Tibial nerve (tissue), 4 donors: ENCODE data around the gene AIM2. TPM values are rescaled to one million over a fixed set of nuclear protein-coding genes. Genes with fewer than 3 reads are reported as not detected.

Experiments used
- DNase-seq, 2 donors: peaks; one replicate each; pipeline ENCODE4 v3.0.0-alpha.2; 2019; ENCODE audit warnings: low spot score in 2 of 2
- H3K27ac ChIP-seq, 4 donors: fragments of 200-600 bp; sonication (generic) in 3 of 4; one replicate each; pipeline ENCODE4 v1.5.1; 2017 to 2019; ENCODE audit warnings: mild to moderate bottlenecking in 1 of 4
- H3K27me3 ChIP-seq, 2 donors: fragments of 200-600 bp; sonication (generic) in 1 of 2; one replicate each; pipeline versions ENCODE4 v1.5.1 to v1.6.0; 2017 to 2019
- H3K36me3 ChIP-seq, 3 donors: fragments of 200-600 bp; sonication (generic); one replicate each; pipeline ENCODE4 v1.5.1; 2018 to 2019
- H3K4me1 ChIP-seq, 4 donors: fragments of 200-600 bp; sonication (generic) in 3 of 4; one replicate each; pipeline ENCODE4 v1.5.1; 2017 to 2019
- H3K4me3 ChIP-seq, 4 donors: fragments of 200-600 bp; sonication (generic) in 3 of 4; one replicate each; pipeline ENCODE4 v1.5.1; 2017 to 2019; ENCODE audit warnings: mild to moderate bottlenecking in 1 of 4, moderate library complexity in 1 of 4
- H3K9me3 ChIP-seq, 4 donors: fragments of 200-600 bp; sonication (generic) in 3 of 4; one replicate each; pipeline ENCODE4 v1.5.1; 2017 to 2019
- EP300 ChIP-seq, 2 donors: sonication (generic); formaldehyde crosslinking; IDR thresholded peaks; one replicate each; pipeline ENCODE4 v1.6.1; 2017; ENCODE audit warnings: antibody characterized with exemption in 2 of 2, mild to moderate bottlenecking in 1 of 2
- POLR2A ChIP-seq, 2 donors: fragments of 450-650 bp; IDR thresholded peaks; one replicate each; pipeline ENCODE4 v1.6.1; 2017; ENCODE audit warnings: antibody characterized with exemption in 2 of 2, mild to moderate bottlenecking in 2 of 2, moderate library complexity in 2 of 2
- WGBS, 2 donors: methylation state at CpG; one replicate each; pipeline ENCODE4 v1.1.5; 2018; 5-methylcytosine and 5-hydroxymethylcytosine counted together
- total RNA-seq, 4 donors: library from RNA; depleted of rRNA; stranded (reverse); fragments of >200 nt; gene quantifications; one replicate each; pipeline ENCODE4 v1.1.0, GENCODE V29; 2016
- TF ChIP-seq, protein P1 (sequence below), 5 experiments: fragments of 200-600 bp in 3 of 5; fragments of 450-650 bp in 2 of 5; sonication (generic) in 3 of 5; IDR thresholded peaks; one replicate each; pipeline ENCODE4 v1.5.1; 2016 to 2019; ENCODE audit warnings: antibody characterized with exemption in 5 of 5, mild to moderate bottlenecking in 3 of 5, moderate library complexity in 2 of 5

Gene AIM2
- total RNA-seq, 4 donors from 2014 or later: 0.59 to 4.0 (median 1.5) TPM; not detected in 1

DNA sequence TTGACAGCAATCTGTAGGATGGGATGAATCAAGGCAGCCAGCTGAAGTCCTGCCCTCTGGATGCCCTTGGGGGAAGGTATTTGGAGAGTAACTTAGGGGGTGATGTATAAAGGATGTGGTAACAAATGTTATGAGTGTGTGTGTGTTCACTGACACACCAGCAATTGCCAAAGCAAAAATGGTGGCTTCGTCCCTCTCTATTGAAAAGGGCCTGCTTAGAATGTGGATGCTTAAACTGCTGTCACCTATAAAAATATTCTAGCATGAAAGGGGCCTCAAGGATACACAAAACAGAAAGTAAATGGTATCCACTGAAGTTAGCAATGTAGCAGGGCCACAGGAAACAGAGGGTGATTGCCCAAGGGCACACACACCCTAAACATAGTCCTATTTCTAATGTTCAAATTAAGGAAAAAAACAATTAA is 15.1 kb upstream of the AIM2 start:
- H3K36me3 ChIP-seq: no peaks in the 10 kb centered on the region
- WGBS, 2 donors: 85 to 91% methylated on average over 1 of the region's 1 CpG

DNA sequence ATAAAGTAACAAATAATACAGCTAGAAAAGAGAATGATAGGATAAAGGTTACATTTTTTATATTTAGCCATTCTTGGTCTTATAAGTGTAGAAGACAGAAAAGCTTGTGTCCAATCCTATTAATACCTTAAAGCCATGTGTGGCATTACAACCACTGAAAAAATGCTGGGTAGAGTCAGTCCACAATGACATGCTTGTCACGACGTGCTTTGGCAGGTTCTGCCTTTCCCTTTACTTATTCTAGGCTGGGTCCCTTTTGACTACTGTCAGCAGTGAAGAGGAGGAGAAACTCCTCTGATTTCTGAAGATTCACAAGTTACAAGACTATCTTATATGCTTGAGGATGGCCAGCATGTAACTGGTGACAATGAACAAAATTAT is 14.6 kb upstream of the AIM2 start:
- no peak for TF ChIP-seq EP300 (IDR thresholded peaks at IDR 0.05)
- TF ChIP-seq, protein P1, sequence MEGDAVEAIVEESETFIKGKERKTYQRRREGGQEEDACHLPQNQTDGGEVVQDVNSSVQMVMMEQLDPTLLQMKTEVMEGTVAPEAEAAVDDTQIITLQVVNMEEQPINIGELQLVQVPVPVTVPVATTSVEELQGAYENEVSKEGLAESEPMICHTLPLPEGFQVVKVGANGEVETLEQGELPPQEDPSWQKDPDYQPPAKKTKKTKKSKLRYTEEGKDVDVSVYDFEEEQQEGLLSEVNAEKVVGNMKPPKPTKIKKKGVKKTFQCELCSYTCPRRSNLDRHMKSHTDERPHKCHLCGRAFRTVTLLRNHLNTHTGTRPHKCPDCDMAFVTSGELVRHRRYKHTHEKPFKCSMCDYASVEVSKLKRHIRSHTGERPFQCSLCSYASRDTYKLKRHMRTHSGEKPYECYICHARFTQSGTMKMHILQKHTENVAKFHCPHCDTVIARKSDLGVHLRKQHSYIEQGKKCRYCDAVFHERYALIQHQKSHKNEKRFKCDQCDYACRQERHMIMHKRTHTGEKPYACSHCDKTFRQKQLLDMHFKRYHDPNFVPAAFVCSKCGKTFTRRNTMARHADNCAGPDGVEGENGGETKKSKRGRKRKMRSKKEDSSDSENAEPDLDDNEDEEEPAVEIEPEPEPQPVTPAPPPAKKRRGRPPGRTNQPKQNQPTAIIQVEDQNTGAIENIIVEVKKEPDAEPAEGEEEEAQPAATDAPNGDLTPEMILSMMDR (IDR thresholded peaks at IDR 0.05): no peak
- no peak for DNase-seq
- Histone ChIP-seq H3K27ac (no peak overlapping the region), H3K4me1 (no peaks in the 10 kb centered on the region), H3K36me3 (no peaks in the 10 kb centered on the region), H3K4me3 (no peak overlapping the region), H3K9me3 (no peaks in the 10 kb centered on the region), H3K27me3 (no peaks in the 10 kb centered on the region)
- whole genome bisulfite sequencing, 2 donors: 60 to 74% methylated on average over 2 of the region's 2 CpGs

More for the DNA sequence above, 15.1 kb upstream of the AIM2 start:
- H3K4me3 ChIP-seq: no peak overlapping the region
- no peak for DNase-seq
- no peak for TF ChIP-seq POLR2A (IDR thresholded peaks at IDR 0.05)
- no peak for TF ChIP-seq EP300 (IDR thresholded peaks at IDR 0.05)
- TF ChIP-seq, protein P1 (IDR thresholded peaks at IDR 0.05): no peak
- no peaks in the 10 kb centered on the region for H3K9me3 ChIP-seq
- H3K27me3 ChIP-seq: no peaks in the 10 kb centered on the region
- no peak overlapping the region for H3K27ac ChIP-seq
- no peaks in the 10 kb centered on the region for H3K4me1 ChIP-seq

DNA sequence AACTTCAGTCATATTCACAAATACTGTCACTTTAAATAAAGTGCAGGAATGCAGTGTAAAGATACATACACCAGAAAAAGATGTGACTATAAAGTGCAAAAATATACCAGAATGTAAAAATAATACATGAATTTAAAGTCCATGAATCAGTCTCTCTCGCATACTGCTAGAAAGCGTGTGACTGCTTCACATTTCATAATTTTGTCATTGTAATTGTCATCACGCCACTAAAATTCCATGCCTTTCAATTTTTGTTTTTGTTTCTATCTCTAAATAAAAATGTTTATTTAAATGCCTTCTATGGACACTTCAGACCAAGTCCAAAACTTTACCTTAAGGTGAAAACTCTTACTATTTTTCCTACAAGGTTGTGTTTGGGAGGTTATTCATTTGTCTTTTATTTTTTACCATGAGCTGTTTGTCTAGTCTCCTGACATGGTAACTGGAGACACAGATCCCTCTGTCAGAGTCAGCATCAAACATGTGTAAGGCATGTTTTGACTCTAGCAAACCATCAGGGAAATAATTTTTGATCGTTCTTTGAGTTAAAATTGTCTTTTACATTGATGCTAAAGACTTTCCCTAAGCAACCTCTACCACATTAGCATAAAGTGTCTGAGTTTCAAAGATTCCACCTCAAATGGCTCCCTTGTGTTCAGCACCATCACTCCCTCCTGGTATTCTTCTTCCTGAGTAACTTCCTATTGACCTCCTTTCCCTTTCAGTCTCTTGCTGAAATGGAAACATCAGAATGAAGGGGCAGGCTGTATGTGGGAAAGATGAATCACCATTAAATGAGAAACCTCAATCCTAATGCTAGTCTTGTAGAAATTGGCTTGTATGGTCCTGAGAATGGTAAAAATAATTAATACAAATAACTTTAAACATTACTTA is 14.0 kb upstream of the AIM2 start:
- 66 to 71% methylated on average over 4 of the region's 4 CpGs for WGBS, 2 donors
- Histone ChIP-seq H3K27me3 (no peaks in the 10 kb centered on the region), H3K4me1 (no peaks in the 10 kb centered on the region), H3K4me3 (no peak overlapping the region), H3K36me3 (no peaks in the 10 kb centered on the region), H3K27ac (no peak overlapping the region), H3K9me3 (no peaks in the 10 kb centered on the region)
- TF ChIP-seq EP300 (IDR thresholded peaks at IDR 0.05) (no peak), POLR2A (IDR thresholded peaks at IDR 0.05) (no peak)
- TF ChIP-seq, protein P1 (IDR thresholded peaks at IDR 0.05): no peak
- DNase-seq: no peak

DNA sequence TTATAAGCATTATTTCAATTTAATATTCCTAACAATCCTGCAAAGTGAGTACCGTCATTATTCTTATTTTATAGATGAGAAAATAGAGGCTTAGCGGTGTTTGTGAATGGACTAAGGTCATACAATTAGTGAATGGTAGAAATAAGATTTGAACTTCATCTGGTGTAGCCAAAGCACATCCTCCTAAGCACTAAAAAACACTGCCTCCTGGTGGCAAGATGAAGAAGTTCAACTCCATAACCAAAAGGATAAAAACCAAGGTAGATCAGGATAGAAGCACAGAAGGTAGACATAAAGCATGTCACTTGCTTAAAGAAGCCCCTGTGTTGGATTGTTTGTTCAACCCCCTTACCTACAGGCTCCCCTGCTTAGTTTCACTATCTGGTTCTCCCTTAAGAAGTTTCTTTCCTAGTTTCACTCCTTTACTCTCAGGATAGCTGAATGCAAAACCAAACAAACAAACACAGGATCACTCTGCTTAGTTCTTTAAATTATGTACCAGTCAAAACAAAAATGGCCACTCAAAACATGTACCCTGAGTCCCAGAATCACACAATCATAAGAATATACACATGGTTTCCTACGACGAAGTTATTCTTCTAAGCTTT is 12.7 kb upstream of the AIM2 start:
- Histone ChIP-seq H3K4me1 (no peaks in the 10 kb centered on the region), H3K36me3 (no peaks in the 10 kb centered on the region), H3K27ac (no peak overlapping the region), H3K4me3 (no peak overlapping the region), H3K27me3 (no peaks in the 10 kb centered on the region), H3K9me3 (no peaks in the 10 kb centered on the region)
- DNase-seq: no peak
- TF ChIP-seq, protein P1 (IDR thresholded peaks at IDR 0.05): peak in 3 of 5 experiments; percentile 12 to 54 (median 21)
- TF ChIP-seq POLR2A (IDR thresholded peaks at IDR 0.05): no peak
- WGBS, 2 donors: 86 to 90% methylated on average over 4 of the region's 4 CpGs

DNA sequence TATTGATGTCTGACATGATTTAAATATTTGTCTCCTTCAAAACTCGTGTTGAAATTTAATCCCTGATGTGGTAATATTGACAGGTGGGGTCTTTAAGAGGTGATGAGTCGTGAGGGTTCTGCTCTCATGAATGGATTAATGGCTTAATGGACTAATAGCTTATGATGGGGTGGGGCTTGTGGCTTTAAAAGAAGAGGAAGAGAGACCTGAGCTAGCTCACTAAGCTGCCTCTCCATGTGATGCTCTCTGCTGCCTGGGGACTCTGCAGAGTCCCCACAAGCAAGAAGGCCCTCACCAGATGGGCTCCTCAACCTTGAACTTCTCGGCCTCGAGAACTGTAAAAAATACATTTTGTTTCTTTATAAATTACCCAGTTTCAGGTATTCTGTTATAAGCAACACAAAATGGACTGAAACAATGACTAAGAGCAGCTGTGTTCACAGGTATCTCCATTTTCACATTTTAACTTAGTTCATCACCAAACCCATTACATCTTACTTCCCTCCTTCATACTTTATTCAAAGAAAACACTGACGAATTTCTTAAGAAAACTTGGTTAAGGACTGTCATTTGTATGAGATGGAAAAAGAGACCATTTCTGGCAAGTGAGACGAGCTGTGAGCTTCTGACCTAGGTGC is 12.1 kb upstream of the AIM2 start:
- WGBS, 2 donors: 73% methylated on average over 6 of the region's 6 CpGs
- no peaks in the 10 kb centered on the region for H3K9me3 ChIP-seq
- H3K4me3 ChIP-seq: no peak overlapping the region
- no peak overlapping the region for H3K27ac ChIP-seq
- H3K36me3 ChIP-seq: no peaks in the 10 kb centered on the region
- no peaks in the 10 kb centered on the region for H3K4me1 ChIP-seq
- DNase-seq: no peak
- TF ChIP-seq EP300 (IDR thresholded peaks at IDR 0.05): no peak
- TF ChIP-seq, protein P1 (IDR thresholded peaks at IDR 0.05): no peak
- no peaks in the 10 kb centered on the region for H3K27me3 ChIP-seq
